Adrenal gland (tissue), 5 donors: ENCODE data around the gene SRPK2.
A peak's percentile ranks its signal among the peaks of the same experiment; 100 is the strongest.

ENCODE experiments used
- POLR2A ChIP-seq, 2 donors: fragments of 450-650 bp; IDR thresholded peaks; one replicate each; pipeline ENCODE4 v1.6.1; 2017; ENCODE audit warnings: antibody characterized with exemption in 2 of 2, mild to moderate bottlenecking in 2 of 2, moderate library complexity in 1 of 2
- TF ChIP-seq, protein P1 (sequence below), 6 experiments: fragments of 450-650 bp in 4 of 6; fragments of 200-600 bp in 2 of 6; sonication (generic) in 1 of 6; IDR thresholded peaks; 1 replicate in 5 of 6; 2 replicates in 1 of 6; pipeline versions ENCODE4 v1.5.1 to v1.8.0; 2016 to 2021; ENCODE audit warnings: antibody characterized with exemption in 6 of 6, mild to moderate bottlenecking in 2 of 6, moderate library complexity in 1 of 6
- donor health status: DM: no; HTN: no; CAD: no.

DNA sequence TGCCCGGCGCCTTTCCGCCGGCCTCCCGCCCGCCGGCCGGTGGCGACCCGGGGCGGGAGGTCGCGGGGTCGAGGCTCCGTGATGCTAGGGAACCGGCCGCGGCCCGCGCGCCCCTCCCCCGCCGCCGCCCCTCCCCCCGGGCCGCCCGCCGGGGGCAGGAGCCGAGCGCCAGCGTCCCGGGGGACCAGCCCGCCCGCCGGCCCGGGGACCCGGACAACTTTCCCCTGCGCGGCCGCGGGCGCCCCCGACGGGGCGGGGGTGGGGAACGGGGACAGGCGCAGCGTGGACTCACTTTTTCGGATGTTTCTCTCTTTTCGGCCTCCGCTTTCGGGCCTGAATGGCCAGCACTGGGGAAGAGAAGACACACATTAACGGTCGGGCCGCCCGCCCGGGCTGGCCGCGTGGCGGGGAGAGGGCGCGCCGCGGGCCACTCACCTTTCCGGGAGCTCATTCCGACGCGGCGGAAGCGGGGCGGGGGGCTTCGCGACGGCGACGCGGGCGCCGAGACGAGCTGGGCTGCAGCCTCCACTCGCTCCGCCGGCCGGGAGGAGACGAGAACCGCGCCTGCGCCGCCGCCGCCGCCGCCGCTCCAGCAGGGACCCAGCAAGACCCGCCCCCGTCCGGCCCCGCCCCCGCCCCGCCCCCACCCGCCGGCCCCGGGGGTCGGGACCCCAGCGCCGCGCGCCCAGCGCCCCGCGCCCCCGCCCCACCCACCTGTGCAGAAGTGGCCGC is at the start of gene SRPK2:
- TF ChIP-seq, protein P1, sequence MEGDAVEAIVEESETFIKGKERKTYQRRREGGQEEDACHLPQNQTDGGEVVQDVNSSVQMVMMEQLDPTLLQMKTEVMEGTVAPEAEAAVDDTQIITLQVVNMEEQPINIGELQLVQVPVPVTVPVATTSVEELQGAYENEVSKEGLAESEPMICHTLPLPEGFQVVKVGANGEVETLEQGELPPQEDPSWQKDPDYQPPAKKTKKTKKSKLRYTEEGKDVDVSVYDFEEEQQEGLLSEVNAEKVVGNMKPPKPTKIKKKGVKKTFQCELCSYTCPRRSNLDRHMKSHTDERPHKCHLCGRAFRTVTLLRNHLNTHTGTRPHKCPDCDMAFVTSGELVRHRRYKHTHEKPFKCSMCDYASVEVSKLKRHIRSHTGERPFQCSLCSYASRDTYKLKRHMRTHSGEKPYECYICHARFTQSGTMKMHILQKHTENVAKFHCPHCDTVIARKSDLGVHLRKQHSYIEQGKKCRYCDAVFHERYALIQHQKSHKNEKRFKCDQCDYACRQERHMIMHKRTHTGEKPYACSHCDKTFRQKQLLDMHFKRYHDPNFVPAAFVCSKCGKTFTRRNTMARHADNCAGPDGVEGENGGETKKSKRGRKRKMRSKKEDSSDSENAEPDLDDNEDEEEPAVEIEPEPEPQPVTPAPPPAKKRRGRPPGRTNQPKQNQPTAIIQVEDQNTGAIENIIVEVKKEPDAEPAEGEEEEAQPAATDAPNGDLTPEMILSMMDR (IDR thresholded peaks at IDR 0.05), result no peak
- TF ChIP-seq POLR2A (IDR thresholded peaks at IDR 0.05), result peak in 1 of 2 donors; percentile 46
